Endothelial cell of umbilical vein (primary cell): ENCODE results near the gene TNN. TPM values are rescaled to one million over a fixed set of nuclear protein-coding genes. Genes with fewer than 3 reads are reported as not detected.

Experiments
- BruUV-seq: library from RNA; stranded (reverse); fragments of 400-500 nt; replicated peaks from 2 replicates; lab custom pipeline; 2021; lab: Mats Ljungman, UMichigan
- CTCF ChIA-PET: fragments of 300-600, 350-600 bp; sonication (Branson Sonifier 250); formaldehyde crosslinking; loops from one replicate; lab custom pipeline; 2021; ENCODE audit warnings: antibody characterized with exemption, inconsistent platforms; lab: Charles Lee
- POLR2A ChIA-PET: fragments of 300-600, 350-600 bp; sonication (Branson Sonifier 250); formaldehyde crosslinking; loops from one replicate; lab custom pipeline; 2021; ENCODE audit warnings: antibody characterized with exemption, inconsistent platforms; lab: Charles Lee
- DNase-seq: peaks from one replicate; pipeline ENCODE4 v3.0.0-alpha.2; 2011; ENCODE audit warnings: low read depth, low spot score
- FAIRE-seq: peaks from 2 replicates; lab custom pipeline; 2011; peaks lifted over from hg19 to GRCh38; lab: Jason Lieb, UNC
- H2AFZ ChIP-seq: 2 replicates; pipeline ENCODE4 v1.6.0; 2012; ENCODE audit warnings: low read depth, low read length, control low read depth, inconsistent platforms
- H3K27ac ChIP-seq: 2 replicates; pipeline ENCODE4 v1.5.1; 2011; ENCODE audit warnings: low read depth, mild to moderate bottlenecking, control low read depth, low read length, moderate library complexity; ENCODE audit not compliant: insufficient read depth
- H3K27me3 ChIP-seq, 2 experiments: 2 replicates each; pipeline versions ENCODE4 v1.6.0 to v1.6.1; 2011; ENCODE audit warnings: low read length in 2 of 2, mixed read lengths in 1 of 2; ENCODE audit not compliant: control insufficient read depth in 2 of 2, insufficient read depth in 2 of 2
- H3K36me3 ChIP-seq, 2 experiments: 2 replicates in 1 of 2; 3 replicates in 1 of 2; pipeline ENCODE4 v1.5.1; 2011; ENCODE audit warnings: low read length in 2 of 2, mild to moderate bottlenecking in 1 of 2, moderate library complexity in 1 of 2; ENCODE audit not compliant: control insufficient read depth in 2 of 2, insufficient read depth in 2 of 2; ENCODE audit errors: extremely low read depth in 1 of 2
- H3K4me1 ChIP-seq: 3 replicates; pipeline ENCODE4 v1.5.1; 2011; ENCODE audit warnings: mild to moderate bottlenecking, low read length; ENCODE audit not compliant: control insufficient read depth, insufficient read depth; ENCODE audit errors: extremely low read depth
- H3K4me2 ChIP-seq: 2 replicates; pipeline ENCODE4 v1.6.1; 2011; ENCODE audit warnings: low read length, control low read depth, mixed read lengths; ENCODE audit not compliant: insufficient read depth
- H3K4me3 ChIP-seq, 3 experiments: fragments of 200-600 bp in 1 of 3; sonication (generic), shearing (Covaris generic) in 1 of 3; replicated peaks in 1 of 3; 2 replicates each; pipeline ENCODE4 v1.5.1; 2011 to 2016; ENCODE audit warnings: control low read depth in 3 of 3, low read length in 3 of 3, mild to moderate bottlenecking in 2 of 3, inconsistent platforms in 1 of 3, low read depth in 1 of 3, moderate library complexity in 1 of 3; ENCODE audit not compliant: insufficient read depth in 1 of 3
- H3K79me2 ChIP-seq: 2 replicates; pipeline ENCODE4 v1.6.0; 2012; ENCODE audit warnings: low read length, inconsistent platforms; ENCODE audit not compliant: control insufficient read depth, insufficient read depth
- H3K9ac ChIP-seq: replicated peaks from 2 replicates; pipeline ENCODE3; 2011; ENCODE audit warnings: low read length, control low read depth; ENCODE audit not compliant: insufficient read depth; ENCODE audit errors: extremely low read depth
- H3K9me1 ChIP-seq: replicated peaks from 3 replicates; pipeline ENCODE4 v1.6.0; 2011; ENCODE audit warnings: mild to moderate bottlenecking, low read length; ENCODE audit not compliant: control insufficient read depth, insufficient read depth; ENCODE audit errors: extremely low read depth
- H3K9me3 ChIP-seq: replicated peaks from 2 replicates; pipeline ENCODE4 v1.5.1; 2012; ENCODE audit warnings: low read length, inconsistent platforms; ENCODE audit not compliant: control insufficient read depth, insufficient read depth
- H4K20me1 ChIP-seq: replicated peaks from 2 replicates; pipeline ENCODE3; 2011; ENCODE audit warnings: mild to moderate bottlenecking, low read length; ENCODE audit not compliant: control insufficient read depth, insufficient read depth; ENCODE audit errors: extremely low read depth
- CTCF ChIP-seq, 2 donors: IDR thresholded peaks; 1 replicate in 1 of 2; 2 replicates in 1 of 2; pipeline ENCODE4 v1.5.1; 2011; ENCODE audit warnings: low read length in 2 of 2, mild to moderate bottlenecking in 2 of 2, moderate library complexity in 2 of 2, control low read depth in 1 of 2, inconsistent platforms in 1 of 2, low read depth in 1 of 2; ENCODE audit not compliant: insufficient read depth in 1 of 2; ENCODE audit errors: extremely low read depth in 1 of 2
- EZH2 ChIP-seq: IDR thresholded peaks from 2 replicates; pipeline ENCODE4 v1.6.1; 2012; ENCODE audit warnings: borderline replicate concordance, low read depth, mild to moderate bottlenecking, moderate library complexity, low read length, inconsistent platforms; ENCODE audit not compliant: severe bottlenecking
- FOS ChIP-seq: IDR thresholded peaks from 2 replicates; pipeline ENCODE4 v1.6.1; 2011; ENCODE audit warnings: mild to moderate bottlenecking, low read length, moderate library complexity, borderline replicate concordance; ENCODE audit not compliant: insufficient read depth
- GATA2 ChIP-seq: IDR thresholded peaks from 2 replicates; pipeline ENCODE4 v1.7.0; 2011; ENCODE audit warnings: low read depth, mild to moderate bottlenecking, moderate library complexity, mixed read lengths, low read length; ENCODE audit not compliant: insufficient read length, insufficient read depth
- JUN ChIP-seq: IDR thresholded peaks from 2 replicates; pipeline ENCODE4 v1.6.1; 2011; ENCODE audit warnings: borderline replicate concordance, low read depth; ENCODE audit not compliant: insufficient read length, insufficient read depth
- MAX ChIP-seq: IDR thresholded peaks from 2 replicates; pipeline ENCODE4 v1.6.1; 2011; ENCODE audit not compliant: insufficient read depth, insufficient read length
- MYC ChIP-seq: IDR thresholded peaks from one replicate; pipeline ENCODE4 v1.6.1; 2011; ENCODE audit warnings: mild to moderate bottlenecking, low read depth, low read length
- POLR2A ChIP-seq: IDR thresholded peaks from 2 replicates; pipeline ENCODE4 v1.6.1; 2012; ENCODE audit warnings: low read depth, mild to moderate bottlenecking, control low read depth, low read length
- POLR2AphosphoS5 ChIP-seq: IDR thresholded peaks from 2 replicates; pipeline ENCODE4 v1.6.1; 2012; ENCODE audit warnings: low read depth, mild to moderate bottlenecking, control low read depth, low read length, moderate library complexity; ENCODE audit not compliant: insufficient read depth
- dilution Hi-C: fragments of 300-500 bp; cut with MboI; formaldehyde crosslinking; loops from one replicate; pipeline ENCODE4 v1.15.0; 2019; ENCODE audit warnings: low sequenced_read_pairs; ENCODE audit not compliant: extremely low pct_ligation_motif_present
- intact Hi-C: fragments of 100-400 bp; cut with micrococcal nuclease; formaldehyde crosslinking; loops from one replicate; pipeline ENCODE4 v1.10.0; 2022
- polyA plus RNA-seq, 4 experiments: library from polyadenylated mRNA; depleted of rRNA in 3 of 4; stranded (reverse) in 3 of 4; unstranded in 1 of 4; fragments of >200 nt; gene quantifications; 2 replicates each; pipeline versions ENCODE4 v1.2.1 to v1.2.3, GENCODE V29; 2011 to 2012; ENCODE audit warnings: missing spikeins in 1 of 4
- total RNA-seq: library from RNA; stranded (reverse); gene quantifications from 2 replicates; pipeline ENCODE4 v1.2.3, GENCODE V29; 2021

TNN gene
- total and polyA plus RNA-seq, 2 donors (not counting 3 experiments of a cell fraction or from before 2014, with no cell fraction given): not detected

GRCh38 chr1:175171036-175171913, 103.6 kb downstream of the TNN start:
- no peak overlapping the region for H3K4me2 ChIP-seq
- ChIA-PET POLR2A (no interaction called here), CTCF (interaction anchor here (1.5 to 4.5 kb wide), 5 partner anchors 9 to 50 kb away, joined by 6 to 41 read pairs (median 7); no protein-coding TSS in a partner anchor)
- H3K27ac ChIP-seq: peak overlapping the region; percentile 99
- BruUV-seq: no TSS peak
- H3K4me1 ChIP-seq: peaks cover 32% of the 10 kb centered on the region
- H3K36me3 ChIP-seq: no peaks in the 10 kb centered on the region
- no peak overlapping the region for H2AFZ ChIP-seq
- intact Hi-C loops: no loop called here
- H3K79me2 ChIP-seq: no peaks in the 10 kb centered on the region
- no peaks in the 10 kb centered on the region for H3K27me3 ChIP-seq
- DNase-seq (no peak), FAIRE-seq (no peak)
- no peaks in the 10 kb centered on the region for H4K20me1 ChIP-seq
- H3K9me1 ChIP-seq: no peaks in the 10 kb centered on the region
- no peak overlapping the region for H3K9ac ChIP-seq
- TF ChIP-seq MYC (no peak), MAX (no peak), POLR2AphosphoS5 (no peak), EZH2 (no peak), GATA2 (no peak), POLR2A (no peak), FOS (no peak), CTCF (IDR thresholded peaks at IDR 0.05; ENCODE audit: extremely low read depth in 1 of 2, insufficient read depth in 1 of 2, low read depth in 1 of 2, low read length in 2 of 2) (no peak), JUN (no peak)
- H3K4me3 ChIP-seq: no peak overlapping the region
- dilution Hi-C loops: no loop called here
- no peaks in the 10 kb centered on the region for H3K9me3 ChIP-seq
